Astrocyte of the spinal cord (primary cell): Measurements from ENCODE around the gene CAMKK2.
"Not testable (repeated sequence)": the region's sequence is repeated elsewhere in the genome, so short reads cannot be mapped to it uniquely, and the experiment has no call there.

Experiments
- DNase-seq: peaks from one replicate; pipeline ENCODE4 v3.0.0; 2011; ENCODE audit warnings: low read depth, low spot score
- H3K4me3 ChIP-seq: 2 replicates; pipeline ENCODE4 v1.5.1; 2011; ENCODE audit warnings: low read depth, mild to moderate bottlenecking, low read length, moderate library complexity
- in situ Hi-C: cut with HindIII; loops from 2 replicates; pipeline ENCODE4 v1.10.0; 2017; ENCODE audit warnings: low sequenced_read_pairs
- TF ChIP-seq, protein P1 (sequence below): IDR thresholded peaks from 2 replicates; pipeline ENCODE4 v1.5.1; 2012; ENCODE audit warnings: low read depth, mild to moderate bottlenecking, low read length, inconsistent platforms

Gene CAMKK2

DNA sequence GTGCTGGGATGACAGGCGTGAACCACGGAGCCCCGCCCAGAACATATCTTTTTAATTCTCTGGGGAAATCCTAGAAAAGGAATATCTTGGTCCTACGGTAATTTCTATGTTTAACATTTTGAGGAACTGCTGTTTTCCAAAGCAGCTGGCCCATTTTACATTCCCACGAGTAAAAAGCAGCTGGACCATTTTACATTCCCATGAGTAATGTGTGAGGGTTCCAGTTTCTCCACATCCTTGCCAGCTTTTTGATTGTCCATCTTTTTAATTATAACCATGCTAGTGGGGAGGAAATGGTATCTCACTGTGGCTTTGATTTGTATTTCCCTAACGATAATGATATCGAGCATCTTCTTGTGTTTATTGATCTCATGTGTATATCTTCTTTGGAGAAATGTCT, 91.0 kb downstream of the CAMKK2 start:
- in situ Hi-C loops = no loop called here
- DNase-seq = no peak
- H3K4me3 ChIP-seq = no peak overlapping the region
- TF ChIP-seq, protein P1, sequence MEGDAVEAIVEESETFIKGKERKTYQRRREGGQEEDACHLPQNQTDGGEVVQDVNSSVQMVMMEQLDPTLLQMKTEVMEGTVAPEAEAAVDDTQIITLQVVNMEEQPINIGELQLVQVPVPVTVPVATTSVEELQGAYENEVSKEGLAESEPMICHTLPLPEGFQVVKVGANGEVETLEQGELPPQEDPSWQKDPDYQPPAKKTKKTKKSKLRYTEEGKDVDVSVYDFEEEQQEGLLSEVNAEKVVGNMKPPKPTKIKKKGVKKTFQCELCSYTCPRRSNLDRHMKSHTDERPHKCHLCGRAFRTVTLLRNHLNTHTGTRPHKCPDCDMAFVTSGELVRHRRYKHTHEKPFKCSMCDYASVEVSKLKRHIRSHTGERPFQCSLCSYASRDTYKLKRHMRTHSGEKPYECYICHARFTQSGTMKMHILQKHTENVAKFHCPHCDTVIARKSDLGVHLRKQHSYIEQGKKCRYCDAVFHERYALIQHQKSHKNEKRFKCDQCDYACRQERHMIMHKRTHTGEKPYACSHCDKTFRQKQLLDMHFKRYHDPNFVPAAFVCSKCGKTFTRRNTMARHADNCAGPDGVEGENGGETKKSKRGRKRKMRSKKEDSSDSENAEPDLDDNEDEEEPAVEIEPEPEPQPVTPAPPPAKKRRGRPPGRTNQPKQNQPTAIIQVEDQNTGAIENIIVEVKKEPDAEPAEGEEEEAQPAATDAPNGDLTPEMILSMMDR = no peak

DNA sequence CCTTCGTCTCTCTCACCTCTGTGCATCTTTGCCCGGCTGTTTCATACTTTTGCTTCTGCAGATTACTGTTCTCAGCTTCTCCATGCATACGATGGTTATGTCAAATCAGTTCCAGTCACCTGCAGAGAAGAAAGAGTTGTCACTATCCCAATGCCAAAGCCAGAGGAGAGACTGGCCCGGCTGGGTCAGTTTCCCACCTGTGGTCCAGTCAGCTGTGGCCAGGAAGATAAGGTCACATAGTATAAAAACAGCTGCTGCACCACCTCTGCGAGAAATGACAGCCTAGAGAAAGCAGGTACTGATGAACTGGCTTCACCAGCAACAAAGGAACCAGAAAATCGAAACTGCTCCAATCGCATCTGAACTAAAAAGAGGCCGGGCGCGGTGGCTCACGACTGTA, 93.0 kb downstream of the CAMKK2 start:
- TF ChIP-seq, protein P1 = no peak
- H3K4me3 ChIP-seq = no peak overlapping the region
- no peak for DNase-seq
- in situ Hi-C loops = no loop called here

DNA sequence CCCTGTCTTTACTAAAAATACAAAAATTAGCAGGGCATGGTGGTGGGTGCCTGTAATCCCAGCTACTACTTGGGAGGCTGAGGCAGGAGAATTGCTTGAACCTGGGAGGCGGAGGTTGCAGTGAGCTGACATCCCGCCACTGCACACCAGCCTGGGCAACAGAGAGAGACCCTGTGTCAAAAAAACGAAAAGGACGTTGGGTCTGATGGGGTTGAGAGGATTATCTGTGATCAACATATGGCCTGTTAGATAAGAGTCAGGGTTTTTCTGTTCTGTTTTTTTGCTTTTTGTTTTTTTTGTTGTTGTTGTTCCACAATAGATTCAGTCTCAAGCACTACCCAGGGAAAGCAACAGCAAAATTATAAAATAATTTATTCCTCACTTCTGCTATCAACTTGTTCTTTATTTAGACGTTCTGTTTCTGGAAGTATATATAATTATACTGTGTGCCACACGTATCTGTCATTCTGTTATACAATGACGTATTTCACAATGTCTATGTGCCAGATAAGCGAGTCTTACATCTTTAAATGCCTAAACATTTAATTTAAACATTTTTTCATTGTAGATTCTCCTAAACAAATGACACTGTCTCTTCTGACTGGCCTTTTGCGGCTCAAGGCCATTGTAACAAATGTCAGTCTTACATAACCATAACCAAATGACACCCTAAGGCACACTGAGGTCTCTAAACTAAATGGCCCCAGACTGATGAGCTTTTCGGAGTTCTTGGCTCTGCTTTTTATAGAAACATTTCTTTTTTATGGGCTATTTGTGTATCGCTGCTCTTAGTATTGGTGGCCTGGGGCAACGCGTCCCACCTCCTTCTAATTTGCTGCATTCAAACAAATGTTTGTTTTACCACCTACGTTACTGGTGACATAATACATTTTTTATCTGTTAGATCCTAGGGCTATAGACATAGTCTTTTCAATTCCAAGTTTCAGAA, 93.8 kb downstream of the CAMKK2 start:
- in situ Hi-C loops = no loop called here
- DNase-seq = no peak
- no peak overlapping the region for H3K4me3 ChIP-seq
- TF ChIP-seq, protein P1 = no peak

DNA sequence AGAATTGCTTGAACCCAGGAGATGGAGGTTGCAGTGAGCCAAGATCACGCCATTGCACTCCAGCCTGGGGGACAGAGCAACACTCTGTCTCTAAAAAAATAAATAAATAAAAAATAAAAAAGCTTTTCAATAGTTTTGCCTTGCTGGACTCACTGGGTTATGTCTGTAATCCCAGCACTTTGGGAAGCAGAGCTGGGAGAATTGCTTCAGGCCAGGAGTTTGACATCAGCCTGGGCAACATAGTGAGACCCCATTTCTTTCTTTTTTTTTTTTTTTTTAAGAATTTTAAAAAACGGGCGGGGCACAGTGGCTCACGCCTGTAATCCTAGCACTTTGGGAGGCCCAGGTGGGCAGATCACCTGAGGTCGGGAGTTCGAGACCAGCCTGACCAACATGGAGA, 95.4 kb downstream of the CAMKK2 start:
- DNase-seq, in situ Hi-C loops, H3K4me3 ChIP-seq: not testable (repeated sequence)

DNA sequence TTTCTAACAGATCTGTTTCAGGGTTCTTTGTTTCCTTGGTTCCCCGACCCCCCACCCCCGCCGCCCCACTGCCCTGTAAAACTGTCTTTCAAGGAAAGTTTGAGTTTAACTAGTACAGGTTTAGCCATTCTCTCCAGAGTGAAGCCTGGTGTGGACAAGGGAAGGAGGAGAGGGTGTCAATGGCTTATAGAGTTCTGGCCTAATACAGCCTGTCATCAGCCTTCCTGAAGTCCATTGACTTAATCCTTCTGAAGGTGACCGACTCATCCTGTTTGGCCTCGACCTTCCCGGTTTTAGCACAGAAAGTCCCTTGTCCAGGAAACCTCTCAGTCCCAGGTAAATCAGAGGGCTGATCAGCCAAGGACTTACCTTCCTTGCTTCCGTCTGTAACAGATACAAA, 97.6 kb downstream of the CAMKK2 start:
- TF ChIP-seq, protein P1 = no peak
- DNase-seq = no peak
- H3K4me3 ChIP-seq = no peak overlapping the region
- in situ Hi-C loops = no loop called here

DNA sequence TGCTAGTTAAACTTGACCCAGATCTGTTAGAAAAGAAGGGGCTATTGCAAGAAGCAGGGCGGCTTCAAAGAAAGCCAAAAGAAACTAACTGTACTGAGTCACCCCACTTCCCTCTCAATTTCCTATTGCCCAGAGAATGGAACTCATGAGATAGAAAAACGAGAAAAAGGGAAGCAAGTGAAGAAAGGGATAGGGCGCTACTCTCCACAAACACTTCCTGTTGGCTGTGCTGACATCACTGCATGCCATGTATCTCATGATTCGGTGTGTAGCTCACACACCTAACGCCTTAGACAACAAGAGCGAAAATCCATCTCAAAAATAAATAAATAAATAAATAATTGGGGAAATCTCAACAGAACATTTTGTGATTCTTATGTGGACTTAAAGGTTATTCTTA, 99.6 kb downstream of the CAMKK2 start:
- no peak for DNase-seq
- TF ChIP-seq, protein P1 = no peak
- no peak overlapping the region for H3K4me3 ChIP-seq
- in situ Hi-C loops = no loop called here

DNA sequence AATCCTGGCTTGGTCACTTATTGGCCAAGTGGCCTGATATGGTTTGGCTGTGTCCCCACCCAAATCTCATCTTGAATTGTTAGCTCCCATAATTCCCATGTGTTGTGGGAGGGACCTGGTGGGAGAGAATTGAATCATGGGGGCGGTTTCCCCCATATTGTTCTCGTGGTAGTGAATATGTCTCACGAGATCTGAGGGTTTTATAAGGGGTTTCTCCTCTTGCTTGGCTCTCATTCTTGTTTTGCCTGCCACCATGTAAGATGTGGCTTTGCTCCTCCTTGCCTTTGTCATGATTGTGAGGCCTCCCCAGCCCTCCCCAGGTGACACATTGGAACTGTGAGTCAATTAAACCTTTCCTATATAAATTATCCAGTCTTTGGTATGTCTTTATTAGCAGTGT, 105.4 kb downstream of the CAMKK2 start:
- in situ Hi-C loops = no loop called here
- no peak for DNase-seq
- TF ChIP-seq, protein P1 = no peak
- H3K4me3 ChIP-seq = no peak overlapping the region
